NCI-H2029 treated with DMSO at 0.1 percent for 48 hours (cell line): ENCODE measurements around the gene C6orf118.
A peak's percentile ranks its signal among the peaks of the same experiment; 100 is the strongest.

Source experiments
- DNase-seq: peaks from one replicate; lab custom pipeline; 2025; lab: John Stamatoyannopoulos, UW

Gene C6orf118

DNA sequence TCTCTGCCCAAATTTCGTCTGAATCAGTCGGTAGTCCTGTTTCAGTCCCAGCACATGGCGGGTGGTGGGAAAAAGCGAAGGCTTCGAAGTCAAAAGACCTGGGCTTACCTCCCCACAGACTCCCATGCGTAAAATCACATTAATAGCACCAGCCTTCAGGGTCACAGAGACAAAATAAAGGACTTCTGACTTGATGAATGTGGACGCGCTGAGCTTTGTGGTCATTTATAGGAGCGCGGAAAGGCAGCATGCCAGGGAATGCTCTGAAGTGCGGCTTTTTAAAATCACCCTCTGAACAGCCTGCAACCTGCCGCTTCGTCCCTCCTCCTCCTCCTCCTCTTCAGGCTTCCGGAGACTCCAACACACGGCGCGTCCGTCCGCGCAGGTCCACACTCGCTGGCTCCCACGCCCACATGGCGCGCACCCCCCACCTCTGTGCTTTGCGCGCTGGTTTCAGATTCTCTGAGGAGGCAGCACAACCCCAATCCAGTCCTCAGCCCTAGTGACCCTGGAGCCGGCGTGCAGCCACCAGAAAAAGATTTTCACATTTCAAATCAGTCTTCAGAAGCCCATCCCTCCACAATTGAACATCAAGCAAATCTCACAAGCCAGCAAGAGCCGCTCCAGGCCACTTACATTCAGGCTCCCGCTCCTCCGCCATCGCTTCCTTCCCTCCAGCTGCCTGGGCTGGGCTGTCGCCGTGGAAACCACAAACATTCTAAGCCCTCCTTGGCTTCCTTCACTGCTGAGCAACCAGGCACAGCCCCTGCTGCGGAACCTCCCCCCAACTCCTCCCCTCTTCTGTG is at the start of gene C6orf118:
TSS of gene C6orf118 (minus strand) at position 680 of the 806 bp plus-strand sequence. CDS start at position 661, 19 bp downstream.
- peak; percentile 43 for DNase-seq

DNA sequence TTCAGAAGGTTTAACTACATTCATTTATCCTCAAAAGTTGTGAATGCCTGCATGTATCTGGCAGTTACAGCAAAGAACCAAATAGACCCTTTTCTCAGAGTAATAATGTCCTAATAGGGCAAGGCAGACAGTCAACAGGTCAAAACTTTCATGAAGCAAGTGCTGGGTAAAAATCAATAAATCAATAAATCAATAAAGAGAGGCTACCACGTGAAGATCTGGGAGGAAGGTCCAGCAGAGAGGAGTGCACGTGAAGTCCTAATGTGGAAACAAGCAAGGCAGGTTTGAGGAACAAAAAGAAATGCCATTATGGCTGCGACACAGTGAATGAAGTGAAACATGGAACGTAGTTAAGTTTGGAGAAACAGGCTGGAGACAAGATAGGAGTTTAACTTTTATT is 36.3 kb upstream of the C6orf118 start:
- no peak for DNase-seq

DNA sequence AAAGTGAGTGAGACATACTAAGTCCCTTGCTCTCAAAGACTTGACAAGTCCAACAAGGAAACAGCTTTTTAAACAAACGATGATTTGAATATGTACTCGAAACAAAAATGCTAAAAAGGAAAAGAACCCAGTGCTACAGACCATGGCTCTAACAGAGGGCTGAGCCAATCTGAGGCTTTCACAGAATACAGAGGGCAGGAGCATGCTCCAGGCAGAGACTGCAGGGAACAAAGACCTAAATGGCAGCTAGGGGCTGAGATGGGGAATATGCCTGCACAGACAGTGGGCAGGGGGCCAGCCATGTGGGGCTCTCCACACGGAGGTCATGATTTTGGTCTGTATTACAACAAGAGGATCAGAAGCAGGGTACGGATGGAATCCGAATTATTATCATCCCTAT is 31.1 kb upstream of the C6orf118 start:
- no peak for DNase-seq

DNA sequence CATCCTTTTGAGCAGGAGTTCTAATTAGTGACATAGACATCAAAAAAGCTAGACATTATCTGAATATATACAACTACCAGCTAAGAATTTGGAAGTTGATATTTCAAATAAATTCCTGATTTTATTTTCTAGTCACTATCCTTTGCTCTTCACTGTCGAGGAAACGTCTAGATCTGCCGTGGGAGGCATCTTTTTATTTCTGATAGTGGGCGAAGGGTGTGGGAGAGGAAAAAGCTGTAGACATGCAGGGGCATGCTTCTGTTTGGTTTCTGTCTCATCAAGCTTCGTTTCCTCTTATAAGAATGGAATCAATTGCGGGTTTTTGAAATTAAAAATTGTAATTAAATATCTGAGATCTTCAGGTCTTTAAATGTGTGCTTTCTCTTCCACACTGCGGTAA is 16.2 kb upstream of the C6orf118 start:
- DNase-seq: no peak

DNA sequence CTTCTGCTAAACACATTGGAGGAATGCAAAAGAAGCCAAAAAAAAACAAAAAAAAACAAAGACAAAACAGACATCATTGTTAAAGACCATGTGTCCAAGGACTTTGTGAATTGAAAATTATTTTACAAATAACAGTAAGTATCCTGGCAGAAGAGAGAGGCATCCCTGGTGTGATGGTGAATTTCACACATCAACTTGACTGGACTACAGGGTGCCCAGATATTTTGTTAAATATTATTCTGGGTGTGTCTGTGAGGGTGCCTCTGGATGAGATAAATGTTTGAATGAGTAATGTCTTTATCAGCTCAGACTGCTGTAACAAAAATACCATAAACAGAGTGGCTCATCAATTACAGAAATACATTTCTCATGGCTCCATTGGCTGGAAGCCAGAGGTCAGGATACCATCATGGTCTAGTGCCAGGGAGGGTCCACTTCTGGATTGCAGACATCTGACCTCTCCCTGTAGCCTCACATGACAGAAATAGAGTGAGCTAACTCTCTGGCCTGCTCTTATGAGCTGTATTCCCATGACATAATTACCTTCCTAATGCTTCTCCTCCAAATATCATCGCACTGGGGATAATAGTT is 12.2 kb upstream of the C6orf118 start:
- no peak for DNase-seq

DNA sequence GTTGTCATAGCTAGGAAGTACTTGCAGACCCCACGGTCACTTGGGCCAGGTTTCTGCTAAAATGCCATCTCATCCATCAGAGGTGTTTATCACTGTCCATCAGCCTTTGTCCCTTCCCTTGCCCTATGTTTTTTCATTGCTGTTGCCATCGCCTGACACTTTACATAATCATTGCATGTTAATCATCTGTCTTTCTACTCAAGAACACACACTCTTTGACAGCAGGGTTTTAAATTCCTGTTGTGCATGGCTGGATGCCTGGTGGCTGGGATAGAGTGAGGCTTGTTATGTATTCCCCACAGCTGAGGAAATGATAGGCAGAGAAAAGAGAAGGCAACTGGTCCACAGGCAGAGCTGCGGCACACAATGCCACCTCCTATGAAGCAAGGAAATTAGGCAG is 11.7 kb upstream of the C6orf118 start:
- no peak for DNase-seq

DNA sequence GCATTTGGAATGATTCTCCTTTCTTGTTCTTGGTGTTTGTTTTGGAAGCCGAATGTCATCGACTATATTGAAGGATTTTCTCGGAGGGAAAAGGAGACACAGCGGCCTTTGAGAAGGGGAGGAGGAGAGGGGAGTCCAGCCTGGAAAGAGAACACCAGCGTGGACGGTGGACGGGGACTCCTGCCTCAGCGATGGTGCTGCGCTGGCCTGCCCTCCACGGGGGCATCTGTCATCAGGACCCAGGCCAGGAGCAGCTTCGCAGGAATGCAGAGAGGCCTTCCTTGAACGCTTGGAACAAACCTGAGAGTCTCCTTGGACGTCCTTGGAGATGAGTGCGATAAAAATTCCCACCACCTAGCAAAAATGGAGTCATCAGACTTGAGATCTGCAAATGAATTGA is 8.3 kb upstream of the C6orf118 start:
- no peak for DNase-seq

DNA sequence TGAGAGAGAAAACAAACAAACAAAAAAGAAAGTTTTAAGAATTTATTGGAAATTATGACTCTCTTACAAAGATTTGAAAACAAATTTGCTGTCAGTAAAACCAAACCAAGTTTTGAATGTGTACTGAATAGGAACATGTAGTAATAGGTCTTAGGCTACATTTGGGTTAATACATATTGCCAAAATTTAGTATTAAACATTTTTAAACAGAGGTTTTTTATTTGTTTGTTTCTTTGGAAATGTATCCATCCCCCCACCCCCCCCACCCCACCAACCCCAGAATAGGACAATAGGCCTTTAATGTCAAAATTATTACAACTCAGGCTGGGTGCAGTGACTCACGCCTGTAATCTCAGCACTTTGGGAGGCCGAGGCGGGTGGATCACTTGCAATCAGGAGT is 2.5 kb downstream of the C6orf118 start:
- no peak for DNase-seq

DNA sequence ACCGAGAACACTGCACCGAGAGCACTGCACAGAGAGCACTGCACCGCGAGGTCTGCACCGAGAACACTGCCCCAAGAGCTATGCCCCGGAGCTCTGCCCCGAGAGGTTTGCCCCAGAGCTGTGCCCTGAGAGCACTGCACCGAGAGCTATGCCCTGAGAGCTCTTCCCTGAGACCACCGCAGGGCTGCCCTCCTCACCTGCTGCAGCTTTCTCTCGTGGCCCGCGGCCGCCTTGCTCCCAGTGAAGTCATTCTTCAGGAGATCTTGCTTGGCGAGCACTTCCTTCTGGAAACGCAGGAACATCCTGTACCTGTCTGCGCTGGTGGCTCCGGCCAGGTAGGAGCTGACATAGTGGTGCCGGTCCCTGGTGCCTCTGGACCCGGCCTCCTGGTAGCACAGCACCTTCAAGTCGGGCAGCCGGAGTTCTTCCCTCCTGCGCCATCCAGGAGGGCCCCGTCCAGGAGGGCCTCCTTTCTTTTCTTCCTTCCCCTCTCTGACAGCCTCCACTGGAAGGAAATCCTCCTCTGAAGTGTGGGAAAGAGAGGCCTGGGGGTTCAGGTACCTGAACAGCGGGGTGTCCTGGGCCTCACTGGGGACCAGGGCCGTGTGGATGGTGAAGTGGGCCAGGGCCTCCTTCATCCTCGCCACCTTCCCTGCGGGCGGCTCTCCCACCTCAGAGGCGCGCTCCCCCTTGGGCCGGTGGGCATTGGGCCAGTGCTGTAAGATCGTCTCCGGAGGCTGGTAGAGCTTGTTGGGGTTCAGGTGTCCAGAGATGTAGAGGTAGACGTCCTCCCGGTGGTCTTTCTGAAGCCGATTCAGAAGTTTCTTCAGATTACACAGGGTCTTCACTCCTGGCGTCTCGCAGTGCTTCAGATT is 7.8 kb downstream of the C6orf118 start:
- DNase-seq: no peak

DNA sequence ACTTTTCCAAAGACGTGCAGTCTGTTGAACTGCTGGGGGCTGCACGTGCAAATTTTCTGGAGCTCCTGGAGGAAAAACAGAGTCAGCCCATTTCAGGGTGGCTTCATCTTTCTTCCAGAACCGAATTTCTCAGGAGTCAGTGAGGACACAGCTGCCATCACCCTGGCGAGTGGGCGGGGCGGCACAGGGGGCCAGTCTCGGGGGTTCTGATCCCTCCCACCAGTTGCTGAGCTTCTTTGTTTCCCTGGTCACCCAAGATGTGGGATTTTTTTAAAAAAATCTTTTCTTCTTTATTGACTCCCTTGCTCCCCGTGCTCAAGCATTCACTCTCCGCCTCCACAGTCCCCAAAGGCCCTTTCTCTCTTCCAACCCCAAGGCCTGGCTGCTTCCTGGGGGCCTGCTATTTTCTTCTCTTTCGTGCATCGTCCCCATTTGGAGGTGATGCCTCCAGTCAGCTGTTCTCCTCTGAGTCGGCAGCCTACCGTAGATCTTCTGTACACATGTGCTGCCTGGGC is 8.9 kb downstream of the C6orf118 start:
- DNase-seq: no peak

DNA sequence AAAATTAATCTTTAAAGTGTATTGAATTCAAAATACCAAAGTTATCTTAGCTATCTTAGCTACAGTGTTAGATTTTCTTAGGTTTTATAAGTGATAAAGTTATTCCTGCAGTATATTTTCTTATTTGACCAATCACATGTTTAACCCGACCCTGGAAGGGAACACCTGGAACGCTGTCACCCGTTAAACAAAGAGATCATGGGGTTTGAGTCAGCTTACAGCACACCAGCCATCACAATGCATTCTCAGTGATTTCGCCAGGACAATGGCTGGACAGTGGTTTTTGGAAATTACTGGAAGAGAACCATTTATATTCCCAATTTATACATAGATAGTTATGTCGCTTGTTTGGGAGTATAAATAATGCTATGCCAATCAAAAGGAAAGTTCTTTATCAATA is 10.5 kb downstream of the C6orf118 start:
- DNase-seq: no peak

DNA sequence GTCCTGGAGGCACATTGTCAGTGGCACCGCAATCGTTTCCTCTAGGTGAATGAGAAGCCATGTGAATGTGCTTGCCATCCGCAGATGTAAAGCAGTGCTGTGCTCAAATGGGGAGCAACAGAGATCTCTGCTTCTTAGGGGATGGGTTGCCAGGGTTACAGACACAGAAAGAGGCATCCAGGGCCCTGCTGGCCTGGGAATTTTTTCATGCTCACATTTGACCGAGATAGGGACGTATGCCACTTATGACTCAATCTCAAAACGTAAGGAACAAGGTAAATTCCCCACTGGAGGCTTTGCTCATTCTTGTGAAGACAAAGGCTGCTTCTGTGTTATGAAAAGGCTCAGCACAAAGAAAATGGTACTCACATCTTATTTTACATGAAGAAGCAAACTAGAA is 11.0 kb downstream of the C6orf118 start:
- no peak for DNase-seq

DNA sequence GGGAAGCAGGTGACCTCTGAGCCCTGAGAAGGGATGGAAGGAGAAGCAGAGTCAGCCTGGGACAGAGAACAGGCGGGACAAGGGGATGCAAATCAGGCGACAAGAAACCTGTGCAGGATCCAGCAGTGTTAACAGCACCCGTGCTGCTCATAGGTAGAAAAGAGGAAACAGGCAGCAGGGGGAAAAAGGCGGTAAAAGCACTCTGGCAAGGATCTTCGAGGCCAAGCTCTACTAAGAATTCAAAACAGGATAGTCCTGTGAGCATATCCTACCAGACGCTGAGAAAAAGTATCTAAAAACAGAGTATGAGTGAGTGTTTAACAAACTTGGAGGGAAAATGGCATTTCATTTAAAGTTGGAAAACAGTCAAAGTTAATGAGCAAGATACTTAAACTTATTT is 16.7 kb downstream of the C6orf118 start:
- DNase-seq: no peak

DNA sequence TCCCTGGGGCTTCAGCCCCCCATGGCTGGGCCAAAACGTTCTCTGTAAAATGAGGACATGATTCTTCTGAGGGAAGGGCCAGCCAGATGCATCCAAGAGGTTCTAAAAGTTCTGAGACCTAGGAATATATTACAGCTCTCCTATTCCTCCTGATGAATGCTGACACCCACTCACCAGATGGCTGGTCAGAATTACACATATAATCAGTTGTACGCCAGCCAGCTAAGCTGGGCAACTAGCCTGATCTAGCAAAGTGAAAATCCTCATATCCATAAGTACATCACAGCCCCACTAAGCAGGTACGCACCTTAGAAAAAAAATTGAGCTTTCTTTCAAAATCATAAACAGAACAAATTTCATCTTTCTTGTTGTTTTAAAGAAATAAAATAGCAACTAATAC is 34.8 kb downstream of the C6orf118 start:
- DNase-seq: no peak

DNA sequence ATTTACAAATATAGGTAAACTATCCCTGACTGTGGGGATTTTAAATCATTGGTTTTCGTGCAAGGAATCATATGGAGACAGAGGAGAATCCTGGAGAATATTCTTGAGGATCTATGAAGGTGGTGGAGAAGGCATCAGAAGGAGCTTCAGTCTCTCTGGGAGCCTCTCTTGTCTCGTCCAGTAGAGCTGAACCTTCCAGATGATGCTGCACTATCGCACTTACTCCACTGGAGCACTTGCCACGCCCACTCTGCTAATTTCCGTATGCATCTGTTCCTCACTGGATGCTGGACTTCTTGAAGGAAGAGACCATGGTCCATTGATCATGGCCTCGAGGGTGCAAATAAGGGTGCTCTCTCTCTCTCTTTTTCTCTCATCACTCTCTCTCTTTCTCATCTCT is 36.8 kb downstream of the C6orf118 start:
- no peak for DNase-seq

DNA sequence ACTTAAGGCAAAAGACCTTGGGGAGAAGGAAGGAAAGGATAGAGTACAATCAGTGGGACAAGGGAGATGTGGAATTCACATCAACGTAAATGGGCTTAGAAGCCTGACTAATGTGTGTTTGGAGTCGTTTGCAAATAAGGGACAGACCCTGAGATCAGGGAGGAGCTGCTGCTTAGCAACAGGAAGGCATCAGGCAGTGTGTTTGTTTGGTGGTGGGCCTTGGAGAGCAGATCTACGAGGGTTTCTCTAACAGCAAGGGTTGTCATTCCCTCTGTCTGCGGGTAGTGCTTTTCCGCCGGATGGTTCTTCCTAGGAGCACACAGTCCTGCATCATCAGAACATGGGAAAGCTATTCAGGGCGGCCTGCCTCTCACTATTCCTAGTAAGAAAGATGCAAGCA is 40.4 kb downstream of the C6orf118 start:
- DNase-seq: no peak

DNA sequence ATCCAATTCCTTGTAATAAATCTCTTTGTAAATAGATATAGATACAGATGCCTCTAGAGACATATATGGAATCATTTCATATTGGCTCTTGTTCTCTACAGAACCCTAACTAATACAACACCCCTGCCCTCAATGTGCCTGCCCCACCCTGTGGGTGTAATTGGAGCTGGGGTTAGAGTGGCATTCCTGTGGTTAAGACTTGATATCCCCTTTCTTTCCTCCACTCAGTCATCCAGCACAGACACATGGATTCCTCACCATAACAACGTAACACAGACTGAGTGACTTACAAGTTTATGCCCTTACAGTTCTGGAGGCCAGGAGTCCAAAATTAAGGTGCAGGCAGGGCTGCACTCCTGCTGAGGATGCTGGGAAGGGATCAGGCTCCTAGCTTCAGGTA is 42.8 kb downstream of the C6orf118 start:
- DNase-seq: no peak

DNA sequence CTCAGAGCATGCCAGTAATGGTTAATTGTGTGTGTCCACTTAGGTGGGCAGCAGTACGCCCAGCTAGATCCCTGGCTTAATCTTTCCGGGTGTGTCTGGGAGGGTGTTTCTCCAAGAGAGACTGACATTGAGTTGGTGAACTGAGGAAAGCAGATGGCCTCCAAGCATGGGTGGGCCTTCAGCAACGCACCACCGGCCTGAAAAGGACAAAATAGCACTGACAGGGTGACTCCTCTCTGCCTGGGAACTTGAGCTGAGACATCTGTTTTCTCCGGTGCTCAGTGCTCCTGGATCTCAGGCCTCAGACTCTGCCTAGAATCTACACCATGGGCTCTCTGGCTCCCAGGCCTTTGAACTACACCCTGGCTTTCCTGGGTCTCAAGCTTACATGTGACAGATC is 43.2 kb downstream of the C6orf118 start:
- no peak for DNase-seq

DNA sequence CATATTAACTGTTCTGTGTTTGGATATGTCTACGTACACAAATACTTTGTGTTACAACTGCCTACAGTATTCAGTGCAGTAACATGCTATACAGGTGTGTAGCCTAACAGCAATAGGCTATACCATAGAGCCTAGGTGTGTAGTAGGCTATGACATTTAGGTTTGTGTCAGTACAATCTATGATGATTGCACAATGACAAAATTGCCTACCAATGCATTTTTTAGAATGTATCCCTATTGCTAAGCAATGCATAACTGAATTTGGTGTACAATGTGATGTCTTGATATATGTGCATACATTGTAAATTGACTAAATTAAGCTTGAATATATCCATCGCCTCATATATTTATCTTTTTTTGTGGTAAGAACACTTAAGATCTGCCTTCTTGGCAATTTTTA is 48.9 kb downstream of the C6orf118 start:
- no peak for DNase-seq

DNA sequence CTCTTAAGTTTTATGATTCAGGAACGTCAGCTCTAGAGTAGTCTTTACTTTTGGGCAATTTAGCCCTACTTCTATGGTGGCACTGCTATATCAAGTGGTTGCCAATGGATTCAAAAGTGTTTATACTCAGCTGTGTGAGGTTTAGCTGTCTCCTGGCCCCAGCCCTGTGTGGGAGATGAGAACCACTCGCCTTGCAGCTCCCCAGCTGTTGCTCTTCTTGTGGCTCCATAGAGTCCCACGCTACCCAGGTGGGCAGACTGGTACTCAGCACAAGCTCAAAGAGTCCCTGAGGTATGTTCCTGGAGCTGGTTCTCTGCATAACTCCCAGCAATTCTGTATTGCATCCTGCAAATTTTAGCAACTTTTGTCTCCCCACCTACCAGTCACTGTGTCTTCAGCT is 59.6 kb downstream of the C6orf118 start:
- no peak for DNase-seq

DNA sequence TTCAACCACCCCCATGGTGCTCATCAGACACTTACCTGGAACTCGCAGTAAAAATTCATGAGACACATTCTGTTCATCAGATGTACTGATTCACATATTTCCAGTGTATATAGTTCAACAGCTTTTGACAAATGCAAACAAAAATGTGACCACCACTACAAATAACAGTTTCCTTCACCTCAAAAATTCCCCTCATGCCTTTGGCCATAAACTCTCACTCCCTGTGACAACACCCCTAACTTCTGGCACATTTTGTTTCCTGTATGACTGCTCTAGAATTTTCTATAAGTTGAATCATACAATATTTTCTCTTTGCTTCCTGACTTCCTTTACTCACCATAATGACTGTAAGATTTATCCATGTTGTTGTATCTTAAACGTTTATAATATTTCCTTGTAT is 63.7 kb downstream of the C6orf118 start:
- DNase-seq: no peak

DNA sequence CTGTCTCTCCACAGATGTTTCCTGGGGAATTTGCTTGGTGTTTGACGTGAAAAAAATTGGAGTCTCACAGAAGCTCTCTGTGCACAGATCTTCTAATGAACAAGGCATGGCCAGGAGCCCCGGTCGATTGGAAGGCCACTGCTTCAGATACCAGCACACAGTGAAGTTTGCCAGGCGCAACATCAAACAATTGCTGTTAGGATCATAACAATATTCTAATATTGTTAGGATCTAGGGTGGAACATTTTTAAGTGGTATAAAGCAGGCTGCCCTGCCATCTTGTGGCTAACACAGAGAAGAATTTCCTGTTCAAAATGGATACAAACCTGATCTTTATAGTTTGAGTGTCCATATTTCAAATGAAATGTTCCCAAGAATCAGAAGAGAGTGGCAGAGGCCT is 64.1 kb downstream of the C6orf118 start:
- DNase-seq: no peak
